ENCODE data around the gene GBF1.
"Not testable (repeated sequence)": the region's sequence is repeated elsewhere in the genome, so short reads cannot be mapped to it uniquely, and the experiment has no call there.

The GBF1 gene

GRCh38 chr10:102247734-102248133 is 2.4 kb downstream of the GBF1 start:
- no peak overlapping the region for H3K4me3 ChIP-seq (ENCODE audit: low read depth, low read length)
- in situ Hi-C loops (cut with HindIII; ENCODE audit: low sequenced_read_pairs) = no loop called here
- no peak for DNase-seq (ENCODE audit: low read depth)
- TF ChIP-seq CTCF (IDR thresholded peaks at IDR 0.05; ENCODE audit: low read depth, low read length, missing control alignments) = no peak

DNA sequence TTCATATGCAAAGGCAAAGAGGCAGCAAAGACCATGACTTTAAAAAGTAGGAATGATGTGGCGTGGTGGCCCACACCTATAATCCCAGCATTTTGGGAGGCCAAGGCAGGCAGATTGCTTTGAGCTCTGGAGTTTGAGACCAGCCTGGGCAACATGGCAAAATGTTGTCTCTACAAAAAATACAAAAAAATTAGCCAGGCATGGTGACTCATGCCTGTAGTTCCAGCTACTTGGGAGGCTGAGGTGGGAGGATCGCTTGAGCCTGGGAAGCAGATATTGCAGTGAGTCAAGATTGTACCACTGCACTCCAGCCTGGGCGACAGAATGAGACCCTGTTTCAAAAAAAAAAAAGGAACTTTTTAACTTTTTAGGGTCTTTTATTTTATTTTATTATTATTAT is 7.2 kb downstream of the GBF1 start:
- H3K4me3 ChIP-seq (ENCODE audit: low read depth, low read length); in situ Hi-C loops (cut with HindIII; ENCODE audit: low sequenced_read_pairs); DNase-seq (ENCODE audit: low read depth): not testable (repeated sequence)

DNA sequence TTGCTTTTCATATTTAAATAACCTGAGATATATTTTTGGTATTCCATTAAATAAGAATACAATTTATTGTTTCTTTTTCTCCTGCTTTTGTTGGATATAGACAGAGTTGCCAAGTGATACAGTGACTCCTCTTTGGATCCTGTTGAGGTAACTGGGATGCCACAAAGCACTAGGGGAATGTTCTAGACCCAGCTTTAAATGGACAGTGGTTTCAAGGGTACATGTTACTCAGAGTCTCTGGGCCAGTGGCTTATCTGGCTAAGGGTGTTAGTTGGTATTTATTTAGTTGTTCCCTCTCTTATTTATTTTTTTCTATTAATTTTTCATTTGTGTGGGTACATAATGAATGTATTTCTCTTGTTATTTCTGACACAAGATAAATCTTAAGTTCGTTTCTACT is 9.1 kb downstream of the GBF1 start:
- no peak for DNase-seq (ENCODE audit: low read depth)
- in situ Hi-C loops (cut with HindIII; ENCODE audit: low sequenced_read_pairs) = no loop called here
- H3K4me3 ChIP-seq (ENCODE audit: low read depth, low read length) = no peak overlapping the region
- TF ChIP-seq CTCF (IDR thresholded peaks at IDR 0.05; ENCODE audit: low read depth, low read length, missing control alignments) = no peak

- no peak overlapping the region for H3K4me3 ChIP-seq (ENCODE audit: low read depth, low read length)
- DNase-seq (ENCODE audit: low read depth) = no peak
- TF ChIP-seq CTCF (IDR thresholded peaks at IDR 0.05; ENCODE audit: low read depth, low read length, missing control alignments) = no peak
- in situ Hi-C loops (cut with HindIII; ENCODE audit: low sequenced_read_pairs) = no loop called here
Measured at GRCh38 chr10:102255404-102255803, 10.1 kb downstream of the GBF1 start.

- in situ Hi-C loops (cut with HindIII; ENCODE audit: low sequenced_read_pairs) = no loop called here
- H3K4me3 ChIP-seq (ENCODE audit: low read depth, low read length) = no peak overlapping the region
- TF ChIP-seq CTCF (IDR thresholded peaks at IDR 0.05; ENCODE audit: low read depth, low read length, missing control alignments) = no peak
- no peak for DNase-seq (ENCODE audit: low read depth)
Measured at GRCh38 chr10:102261196-102261595, 15.9 kb downstream of the GBF1 start.

DNA sequence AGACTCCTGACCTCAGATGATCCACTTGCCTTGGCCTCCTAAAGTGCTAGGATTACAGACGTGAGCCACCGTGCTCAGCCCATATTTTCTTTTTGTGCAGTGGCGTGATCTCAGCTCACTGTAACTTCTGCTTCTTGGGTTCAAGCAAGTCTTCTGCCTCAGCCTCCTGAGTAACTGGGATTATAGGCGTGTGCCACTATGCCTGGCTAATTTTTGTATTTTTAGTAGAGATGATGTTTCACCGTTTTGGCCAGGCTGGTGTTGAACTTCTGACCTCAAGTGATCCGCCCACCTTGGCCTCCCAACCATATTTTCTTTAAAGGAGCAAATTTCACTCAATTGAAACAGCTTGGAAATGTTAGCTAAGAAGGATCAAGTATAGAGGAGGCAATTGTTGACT is 16.5 kb downstream of the GBF1 start:
- H3K4me3 ChIP-seq (ENCODE audit: low read depth, low read length) = no peak overlapping the region
- TF ChIP-seq CTCF (IDR thresholded peaks at IDR 0.05; ENCODE audit: low read depth, low read length, missing control alignments) = no peak
- DNase-seq (ENCODE audit: low read depth) = no peak
- in situ Hi-C loops (cut with HindIII; ENCODE audit: low sequenced_read_pairs) = no loop called here

- no peak for TF ChIP-seq CTCF (IDR thresholded peaks at IDR 0.05; ENCODE audit: low read depth, low read length, missing control alignments)
- H3K4me3 ChIP-seq (ENCODE audit: low read depth, low read length) = no peak overlapping the region
- DNase-seq (ENCODE audit: low read depth) = no peak
- in situ Hi-C loops (cut with HindIII; ENCODE audit: low sequenced_read_pairs) = no loop called here
Measured at GRCh38 chr10:102262744-102263370, 17.5 kb downstream of the GBF1 start.
